NCI-H2107 (cell line): ENCODE results near the gene DPY19L1.
"Not testable (repeated sequence)": the region's sequence is repeated elsewhere in the genome, so short reads cannot be mapped to it uniquely, and the experiment has no call there.

Experiments used
- DNase-seq: peaks from one replicate; lab custom pipeline; 2025; lab: John Stamatoyannopoulos, UW

The DPY19L1 gene

GRCh38 chr7:34918198-34918861 is 119.0 kb downstream of the DPY19L1 start:
- not testable (repeated sequence) for DNase-seq

- DNase-seq, result not testable (repeated sequence)
These were observed 119.8 kb downstream of the DPY19L1 start for GRCh38 chr7:34917515-34917914.

- DNase-seq, result no peak
These were observed 121.0 kb downstream of the DPY19L1 start for GRCh38 chr7:34916267-34916666.

- DNase-seq, result no peak
These were observed 125.0 kb downstream of the DPY19L1 start for GRCh38 chr7:34912236-34912635.

GRCh38 chr7:34906266-34906850 is 130.9 kb downstream of the DPY19L1 start:
- DNase-seq, result not testable (repeated sequence)

GRCh38 chr7:34904987-34905386 is 132.3 kb downstream of the DPY19L1 start:
- no peak for DNase-seq

GRCh38 chr7:34903921-34904320 is 133.4 kb downstream of the DPY19L1 start:
- DNase-seq, result not testable (repeated sequence)

GRCh38 chr7:34902182-34902581 is 135.1 kb downstream of the DPY19L1 start:
- DNase-seq, result no peak

GRCh38 chr7:34900891-34901513 is 136.3 kb downstream of the DPY19L1 start:
- DNase-seq, result no peak

- no peak for DNase-seq
These were observed 142.1 kb downstream of the DPY19L1 start for GRCh38 chr7:34895202-34895601.

- no peak for DNase-seq
These were observed 147.3 kb downstream of the DPY19L1 start for GRCh38 chr7:34889951-34890350.

- no peak for DNase-seq
These were observed 150.4 kb downstream of the DPY19L1 start for GRCh38 chr7:34886856-34887255.

GRCh38 chr7:34883855-34884254 is 153.4 kb downstream of the DPY19L1 start:
- not testable (repeated sequence) for DNase-seq

GRCh38 chr7:34879871-34880270 is 157.4 kb downstream of the DPY19L1 start:
- no peak for DNase-seq

- DNase-seq, result not testable (repeated sequence)
These were observed 158.1 kb downstream of the DPY19L1 start for GRCh38 chr7:34878944-34879735.
